HG03354 (cell line): ENCODE results near the gene CXCL5.

ENCODE experiments used
- ATAC-seq: cut with Tn5 transposase; IDR thresholded peaks from one replicate; pipeline ENCODE4 v1.9.1; 2021; ENCODE audit warnings: mild to moderate bottlenecking; ENCODE audit not compliant: unreplicated experiment, poor library complexity, severe bottlenecking

The CXCL5 gene

DNA sequence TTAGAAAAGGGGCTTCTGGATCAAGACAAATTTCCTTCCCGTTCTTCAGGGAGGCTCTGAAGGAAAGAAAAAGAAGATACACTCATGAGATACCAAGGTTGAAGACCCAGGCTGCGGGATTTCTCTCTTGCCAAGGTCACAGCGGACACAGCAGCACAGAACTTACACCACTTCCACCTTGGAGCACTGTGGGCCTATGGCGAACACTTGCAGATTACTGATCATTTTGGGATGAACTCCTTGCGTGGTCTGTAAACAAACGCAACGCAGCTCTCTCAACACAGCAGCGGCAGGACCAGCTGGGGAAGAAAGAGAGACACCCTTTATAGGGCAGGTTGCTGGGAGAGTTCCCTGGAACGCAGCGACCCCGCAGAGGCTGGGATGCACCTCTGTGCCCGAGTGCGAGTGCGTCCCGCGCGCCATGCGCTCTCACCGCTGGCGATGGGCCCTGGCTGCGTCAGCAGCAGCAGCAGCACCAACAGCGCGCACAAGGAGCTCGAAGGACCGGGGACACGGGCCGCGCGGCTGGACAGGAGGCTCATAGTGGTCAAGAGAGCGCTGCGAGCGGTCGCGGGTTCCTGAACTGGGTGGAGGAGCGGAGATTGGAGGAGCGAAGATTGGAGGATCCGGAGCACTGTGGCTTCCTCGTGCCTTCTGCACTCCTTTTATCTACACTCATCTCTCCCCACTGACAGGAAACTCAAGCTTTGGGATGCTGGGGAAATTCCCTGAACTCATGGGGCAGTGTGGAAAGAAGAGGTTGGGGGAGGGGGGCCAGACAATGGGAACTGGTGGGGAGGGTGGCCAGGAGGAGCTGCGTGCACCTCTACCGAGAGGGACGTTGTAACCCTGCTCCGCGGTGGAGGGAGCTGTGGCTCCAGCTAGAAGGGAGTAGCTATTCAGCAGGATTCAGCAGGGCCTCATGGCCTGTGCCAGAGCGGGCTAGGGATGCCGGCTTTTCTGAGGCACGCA is at the start of gene CXCL5:
TSS of gene CXCL5 (minus strand) at position 638 of the 972 bp plus-strand sequence. CDS start at position 542, 96 bp downstream.
- ATAC-seq, result no peak

- no peak for ATAC-seq
These were observed 48.7 kb upstream of the CXCL5 start for GRCh38 chr4:74047152-74047551.

- no peak for ATAC-seq
These were observed 47.3 kb upstream of the CXCL5 start for GRCh38 chr4:74045772-74046171.

DNA sequence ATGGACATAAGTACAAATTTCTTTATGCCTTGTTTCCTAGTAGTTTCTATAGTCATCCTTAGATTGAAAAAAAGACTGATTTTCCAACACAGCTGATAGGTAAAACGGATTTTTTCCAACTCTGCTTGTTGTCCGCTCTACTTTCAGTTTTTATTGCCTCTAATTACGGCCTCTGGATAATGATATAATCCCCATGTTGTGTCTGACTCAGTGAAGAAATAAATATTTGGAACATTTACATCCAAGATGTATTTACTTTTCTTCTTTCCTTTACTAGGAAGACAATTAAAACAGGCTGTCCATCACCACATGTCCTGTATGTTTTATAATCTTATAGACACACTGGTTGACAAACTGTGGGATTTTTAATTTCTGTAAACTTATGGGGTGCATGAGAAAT is 46.8 kb upstream of the CXCL5 start:
- no peak for ATAC-seq

DNA sequence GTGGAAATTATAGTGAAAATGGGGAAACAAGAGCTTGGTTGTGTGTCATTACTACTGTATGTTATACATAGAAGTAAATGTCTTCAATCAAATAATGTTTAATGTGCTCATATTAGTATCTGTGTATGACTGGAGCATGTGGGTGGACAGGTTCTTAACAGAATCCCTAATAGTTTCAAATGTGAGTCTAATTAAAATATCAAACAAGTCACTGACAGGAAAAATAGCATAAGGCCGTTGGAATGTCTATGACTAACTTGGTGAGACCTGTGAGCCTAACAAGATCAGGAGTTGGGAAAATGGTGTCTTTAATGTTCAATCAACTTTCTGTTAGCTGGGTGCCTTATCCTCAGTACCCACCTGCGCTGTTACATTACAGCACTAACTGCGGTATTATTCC is 46.2 kb upstream of the CXCL5 start:
- no peak for ATAC-seq

DNA sequence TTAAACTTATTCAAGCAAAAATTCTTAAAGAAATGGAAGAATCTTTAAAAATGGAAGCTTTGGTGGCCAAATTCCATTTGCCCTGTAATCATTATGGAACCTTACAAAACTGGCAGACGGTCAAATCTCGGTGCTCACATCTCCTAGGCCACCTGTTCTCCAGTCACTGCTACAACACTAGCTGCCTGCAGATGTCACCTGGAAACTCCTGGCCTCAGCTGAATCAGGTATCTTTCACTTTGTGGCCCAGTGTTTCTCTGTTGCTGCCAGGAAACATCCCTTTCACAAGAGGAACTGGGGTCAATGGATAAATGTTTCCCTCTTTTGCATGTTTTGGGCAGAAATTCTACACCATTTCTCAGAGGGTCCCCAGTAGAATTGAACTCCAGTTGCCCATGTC is 44.2 kb upstream of the CXCL5 start:
- ATAC-seq, result no peak

- ATAC-seq, result no peak
These were observed 42.9 kb upstream of the CXCL5 start for GRCh38 chr4:74041418-74041817.

GRCh38 chr4:74039315-74039763 is 40.9 kb upstream of the CXCL5 start:
- ATAC-seq, result no peak

GRCh38 chr4:74038425-74039314 is 40.2 kb upstream of the CXCL5 start, which contains the start of gene CXCL3:
Gene CXCL3, minus strand, starts transcription at chr4:74038689. Its CDS starts 78 bp downstream, at chr4:74038611.
- ATAC-seq, result peak; percentile 55

DNA sequence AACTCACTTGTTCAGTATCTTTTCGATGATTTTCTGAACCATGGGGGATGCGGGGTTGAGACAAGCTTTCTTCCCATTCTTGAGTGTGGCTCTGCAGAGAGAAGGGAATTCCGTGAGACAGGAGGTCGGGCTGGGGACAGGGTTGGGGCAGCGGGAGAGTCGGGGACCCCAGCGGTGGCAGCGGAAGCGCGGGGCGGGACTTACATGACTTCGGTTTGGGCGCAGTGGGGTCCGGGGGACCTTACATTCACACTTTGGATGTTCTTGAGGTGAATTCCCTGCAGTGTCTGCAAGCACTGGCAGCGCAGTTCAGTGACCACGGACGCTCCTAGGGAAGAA is 39.6 kb upstream of the CXCL5 start:
- ATAC-seq, result no peak

DNA sequence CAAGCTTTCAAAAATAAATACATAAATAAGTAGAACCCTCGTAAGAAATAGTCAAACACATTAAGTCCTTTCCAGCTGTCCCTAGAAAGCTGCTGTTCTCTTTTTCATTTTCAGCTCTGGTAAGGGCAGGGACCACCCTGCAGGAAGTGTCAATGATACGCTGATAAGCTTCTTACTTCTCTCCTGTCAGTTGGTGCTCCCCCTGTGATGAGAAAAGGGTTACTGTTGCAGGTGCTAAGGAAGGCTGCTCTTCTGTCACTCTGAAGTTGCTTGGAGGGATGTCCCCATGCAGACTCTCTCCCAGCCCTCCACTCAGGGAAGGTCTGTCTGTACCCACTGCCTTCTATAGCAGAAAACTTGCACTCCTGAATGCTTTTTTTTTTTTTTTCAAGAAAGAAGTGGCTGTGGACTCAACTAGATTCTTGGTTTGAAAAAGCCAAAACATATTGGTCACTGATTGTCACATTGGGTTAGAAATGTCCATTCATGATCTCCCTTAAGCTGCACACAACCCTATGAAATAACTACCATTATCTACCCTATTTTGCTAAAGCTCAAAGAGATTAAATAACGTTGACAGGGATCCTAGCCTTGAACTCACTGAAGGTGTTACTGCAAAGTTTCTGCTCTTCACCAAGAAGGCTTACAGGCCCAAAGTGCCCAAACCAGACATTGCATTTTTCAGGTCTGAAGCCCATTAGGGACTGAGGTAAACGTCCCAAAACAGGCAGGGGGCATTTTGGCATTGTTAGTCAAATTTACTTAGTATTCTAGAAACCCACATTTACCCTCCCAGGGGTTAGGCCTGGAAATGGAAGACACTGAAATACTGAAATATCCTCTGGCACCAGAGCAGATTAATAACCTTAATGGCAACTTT is 38.8 kb upstream of the CXCL5 start:
- no peak for ATAC-seq

DNA sequence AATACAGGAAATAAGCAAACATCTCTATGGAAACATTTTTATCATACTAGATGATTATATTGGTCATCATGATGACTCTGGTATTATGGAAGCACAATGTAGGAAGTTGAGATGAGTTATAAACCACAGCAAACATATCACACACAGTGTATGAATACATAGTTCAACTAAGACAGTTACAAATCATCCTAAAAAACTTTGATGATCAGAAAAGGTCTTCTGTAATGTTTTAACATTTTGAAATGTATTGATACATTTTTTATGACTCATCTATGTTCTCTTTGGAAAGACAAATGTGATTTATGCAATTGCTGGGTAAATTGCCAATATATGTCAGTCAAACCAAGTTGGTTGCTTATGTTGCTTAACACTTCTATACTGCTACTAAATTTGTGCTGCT is 35.3 kb upstream of the CXCL5 start:
- no peak for ATAC-seq

DNA sequence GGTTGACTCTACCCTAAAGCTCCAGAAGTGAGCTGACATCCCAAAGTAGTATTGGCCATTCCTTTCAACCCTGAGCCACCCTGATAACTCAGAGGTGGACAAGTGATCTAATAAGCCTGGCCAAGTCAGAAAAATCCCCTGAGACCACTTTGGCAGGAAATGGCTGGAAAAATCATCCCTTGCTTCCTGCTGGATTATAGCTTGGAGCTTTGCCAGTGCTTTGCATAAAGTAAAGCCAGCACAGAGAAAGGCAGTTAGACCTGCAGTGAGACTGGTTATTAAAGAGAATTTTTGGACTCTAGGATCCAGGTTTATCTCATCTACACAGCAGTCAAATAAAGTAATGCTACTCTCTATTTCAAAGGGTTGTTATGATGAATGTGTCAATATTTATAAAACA is 33.6 kb upstream of the CXCL5 start:
- ATAC-seq, result no peak

DNA sequence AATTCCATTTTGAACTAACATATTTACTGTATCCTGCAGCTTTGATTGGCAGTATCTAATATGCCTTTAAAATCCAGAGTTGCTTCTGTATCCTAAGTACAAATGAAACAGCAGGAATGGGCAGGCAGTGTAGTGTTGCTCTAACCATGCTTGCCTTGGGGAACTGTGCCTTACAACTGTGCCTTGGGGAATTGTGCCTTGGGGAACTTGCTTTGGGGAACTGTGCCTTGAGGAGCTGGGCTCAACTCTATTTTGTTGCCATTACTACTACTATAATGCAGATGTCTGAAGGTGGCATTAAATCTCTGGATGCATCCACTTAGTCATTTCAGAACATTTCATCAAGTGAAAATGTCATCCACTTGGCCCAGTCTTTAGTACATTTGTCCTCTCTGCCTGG is 33.1 kb upstream of the CXCL5 start:
- ATAC-seq, result no peak

GRCh38 chr4:74030285-74030684 is 31.8 kb upstream of the CXCL5 start:
- ATAC-seq, result no peak

DNA sequence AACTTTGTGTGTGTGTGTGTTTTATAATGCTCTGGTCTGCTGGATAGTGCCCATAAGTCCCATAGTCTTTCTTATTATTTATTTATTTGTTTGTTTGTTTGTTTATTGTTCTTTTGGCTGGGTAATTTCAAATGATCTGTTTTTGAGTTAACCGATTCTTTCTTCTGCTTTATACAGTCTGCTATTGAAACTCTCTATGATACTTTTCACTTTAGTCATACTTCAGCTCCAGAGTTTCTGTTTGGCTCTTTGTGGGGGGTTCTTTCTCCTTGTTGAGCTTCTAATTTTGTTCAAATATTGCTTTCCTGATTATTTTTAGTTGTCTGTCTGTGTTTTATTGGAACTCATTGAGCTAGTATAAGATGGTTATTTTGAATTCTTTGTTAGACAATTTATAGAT is 30.0 kb upstream of the CXCL5 start:
- no peak for ATAC-seq

GRCh38 chr4:74023709-74024108 is 25.2 kb upstream of the CXCL5 start:
- no peak for ATAC-seq

DNA sequence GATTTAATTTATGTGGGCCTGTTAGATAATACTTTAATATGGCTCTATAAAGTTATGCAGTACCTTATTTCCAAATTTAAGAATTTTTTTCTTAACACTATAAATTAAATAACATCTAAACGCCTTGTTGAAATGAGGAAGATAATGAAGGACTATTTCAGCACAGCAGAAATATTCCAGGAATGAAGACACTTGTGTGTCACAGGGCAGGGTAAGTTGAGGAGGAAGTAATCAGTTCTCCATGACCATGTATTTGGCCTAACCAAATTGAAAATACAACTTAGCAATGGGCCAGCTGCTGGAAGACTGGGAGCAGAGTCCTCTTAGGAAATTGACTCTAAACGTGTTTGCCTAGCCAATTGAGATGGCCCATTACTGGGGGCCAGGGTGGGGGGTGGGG is 23.1 kb upstream of the CXCL5 start:
- no peak for ATAC-seq

DNA sequence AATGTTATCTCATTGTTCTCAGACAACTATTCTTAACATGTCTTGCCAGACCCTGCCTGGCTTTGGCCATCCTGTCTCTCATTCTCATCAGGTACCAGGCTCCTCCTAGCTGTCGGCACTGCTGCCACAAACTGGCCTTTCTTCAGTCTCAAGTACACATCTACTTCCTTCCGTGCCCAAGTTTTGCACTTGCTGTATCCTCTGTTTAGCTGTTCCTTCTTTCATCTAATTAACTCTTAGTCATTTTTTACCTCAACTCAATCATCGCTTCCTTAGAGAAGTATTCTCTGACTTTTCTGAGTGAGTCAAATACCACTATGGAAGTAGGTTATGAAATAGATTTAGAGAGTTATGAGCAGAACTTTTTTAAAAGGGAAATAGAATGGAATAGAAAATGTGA is 20.3 kb upstream of the CXCL5 start:
- ATAC-seq, result no peak

DNA sequence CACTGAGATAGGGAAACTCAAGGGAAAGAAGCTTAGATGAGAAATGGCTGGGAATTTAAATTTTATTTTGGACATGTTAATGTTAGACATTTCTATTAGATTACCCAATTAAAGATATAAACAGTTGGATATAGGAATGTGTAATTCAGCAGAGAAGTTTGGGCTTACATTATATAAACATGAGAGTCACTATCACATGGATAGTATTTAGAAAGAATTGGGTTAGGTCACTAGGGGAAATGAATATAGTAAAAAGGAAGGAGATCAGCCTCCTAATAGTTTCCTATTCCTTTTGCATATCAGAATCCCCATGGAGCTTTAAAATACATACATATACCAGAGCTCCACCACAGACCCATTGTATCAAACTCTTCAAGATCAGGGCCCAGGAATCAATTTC is 19.6 kb upstream of the CXCL5 start:
- ATAC-seq, result no peak
